ENCODE measurements around the gene ZNF446. TPM values are rescaled to one million over a fixed set of nuclear protein-coding genes. Genes with fewer than 3 reads are reported as not detected.
A peak's percentile ranks its signal among the peaks of the same experiment; 100 is the strongest.

Gene ZNF446
- total and polyA plus RNA-seq, 9 of the 15 experiments (the other 6 are each of a cell fraction or from before 2014, with no cell fraction given), result 0.07 to 4.8 (median 1.2) TPM

- peak; percentile 89; the same call in 1 of the 2 replicates for TF ChIP-seq ETS1 (conservative IDR thresholded peaks at IDR 0.05; ENCODE audit: control insufficient read depth, low read depth, low read length)
- no peak for TF ChIP-seq ZNF583 (CRISPR knock-in tag; IDR thresholded peaks at IDR 0.05)
- TF ChIP-seq SOX6 (IDR thresholded peaks at IDR 0.05), result 0 out of 2 replicates have a peak, but pooled peaks have one; percentile 4
- TF ChIP-seq ERF (CRISPR knock-in tag; IDR thresholded peaks at IDR 0.05), result peak; percentile 76; the same call in 1 of the 2 replicates
- 0 out of 2 replicates have a peak, but pooled peaks have one; percentile 44 for TF ChIP-seq ELK1 (CRISPR knock-in tag; IDR thresholded peaks at IDR 0.05)
- TF ChIP-seq GTF2E2 (tag; IDR thresholded peaks at IDR 0.05), result no peak
- TF ChIP-seq NFATC3 (IDR thresholded peaks at IDR 0.05), result no peak
- peak; percentile 84 for TF ChIP-seq FOXJ2 (tag; IDR thresholded peaks at IDR 0.05)
- no peak for TF ChIP-seq HEY1 (CRISPR knock-in tag; IDR thresholded peaks at IDR 0.05; ENCODE audit: borderline replicate concordance)
- TF ChIP-seq ZNF589 (CRISPR knock-in tag; IDR thresholded peaks at IDR 0.05; ENCODE audit: low read depth), result no peak
- no peak for TF ChIP-seq TAF9B (IDR thresholded peaks at IDR 0.05; ENCODE audit: partially characterized antibody)
- no peak for TF ChIP-seq ZC3H8 (IDR thresholded peaks at IDR 0.05)
- no peak for TF ChIP-seq CBX3 (IDR thresholded peaks at IDR 0.05; ENCODE audit: borderline replicate concordance in 1 of 2, low read length in 2 of 2)
- no peak for TF ChIP-seq HDAC6 (IDR thresholded peaks at IDR 0.05; ENCODE audit: low read depth, low read length)
- no peak for TF ChIP-seq CHCHD3 (CRISPR knock-in tag; IDR thresholded peaks at IDR 0.05)
- TF ChIP-seq NKRF (IDR thresholded peaks at IDR 0.05; ENCODE audit: borderline replicate concordance), result peak; percentile 78
- TF ChIP-seq ZNF212 (CRISPR knock-in tag; IDR thresholded peaks at IDR 0.05), result no peak
- TF ChIP-seq GABPA (tag; conservative IDR thresholded peaks at IDR 0.05; ENCODE audit: low read depth), result peak; percentile 97
- TF ChIP-seq TBP (optimal IDR thresholded peaks at IDR 0.05; ENCODE audit: low read depth, low read length), result peak; percentile 44
- TF ChIP-seq DNMT1 (IDR thresholded peaks at IDR 0.05), result no peak
- no peak for TF ChIP-seq CREB5 (CRISPR knock-in tag; IDR thresholded peaks at IDR 0.05)
- TF ChIP-seq ZFPM2 (CRISPR knock-in tag; IDR thresholded peaks at IDR 0.05), result 0 out of 2 replicates have a peak, but pooled peaks have one; percentile 51
Observed at GRCh38 chr19:58451358-58452101, 24.6 kb upstream of the ZNF446 start, which contains the start of gene ZNF324B (continued).
